ENCODE data around the gene IL22.
"Not testable (repeated sequence)": the region's sequence is repeated elsewhere in the genome, so short reads cannot be mapped to it uniquely, and the experiment has no call there.

The IL22 gene

DNA sequence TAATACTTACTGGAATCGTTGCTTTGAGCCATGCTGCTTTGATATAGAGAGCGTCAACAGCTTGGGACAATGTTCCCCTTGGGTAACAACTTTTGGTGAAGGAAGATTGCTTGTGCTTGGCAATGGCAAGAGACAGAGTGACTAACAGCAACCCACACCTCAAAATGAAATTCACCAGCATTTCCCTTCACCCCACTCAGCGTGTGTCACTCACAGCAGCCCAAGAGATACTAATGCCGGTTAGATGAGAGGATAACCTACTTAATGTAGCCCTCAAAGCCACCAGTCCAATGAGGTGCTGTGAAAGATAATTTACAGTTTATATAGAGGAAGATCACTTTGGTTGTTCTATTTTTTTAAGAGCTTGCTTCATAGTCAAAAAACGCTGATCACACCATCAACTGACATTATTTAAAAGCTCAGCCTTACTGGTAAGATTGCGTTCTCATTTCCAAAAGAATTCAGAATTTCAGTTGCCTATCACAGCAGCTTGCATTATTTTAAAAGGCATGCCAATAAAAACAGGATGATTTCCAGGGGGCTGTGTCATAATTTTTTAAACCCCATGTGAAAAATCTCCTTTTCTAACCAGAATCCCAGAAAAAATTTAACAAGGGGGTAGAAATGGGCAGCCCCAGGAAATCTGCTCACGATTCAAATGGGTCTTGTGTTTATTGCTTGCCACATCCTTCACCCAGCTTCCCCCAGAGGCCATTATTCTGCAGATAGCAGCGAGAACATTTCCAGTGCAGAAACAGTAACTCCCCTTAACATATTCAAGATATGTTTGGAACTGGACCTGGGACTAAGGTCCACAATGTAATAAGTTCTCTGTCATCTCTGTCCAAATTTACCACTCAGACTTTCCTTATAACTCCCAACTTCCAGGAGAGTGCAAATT is 27.6 kb downstream of the IL22 start, which contains the start of gene IL26:
Gene IL26, minus strand, starts transcription at position 235 of the 901 bp plus-strand sequence. Its CDS starts 54 bp downstream, at position 181.
- DNase-seq = no peak

DNA sequence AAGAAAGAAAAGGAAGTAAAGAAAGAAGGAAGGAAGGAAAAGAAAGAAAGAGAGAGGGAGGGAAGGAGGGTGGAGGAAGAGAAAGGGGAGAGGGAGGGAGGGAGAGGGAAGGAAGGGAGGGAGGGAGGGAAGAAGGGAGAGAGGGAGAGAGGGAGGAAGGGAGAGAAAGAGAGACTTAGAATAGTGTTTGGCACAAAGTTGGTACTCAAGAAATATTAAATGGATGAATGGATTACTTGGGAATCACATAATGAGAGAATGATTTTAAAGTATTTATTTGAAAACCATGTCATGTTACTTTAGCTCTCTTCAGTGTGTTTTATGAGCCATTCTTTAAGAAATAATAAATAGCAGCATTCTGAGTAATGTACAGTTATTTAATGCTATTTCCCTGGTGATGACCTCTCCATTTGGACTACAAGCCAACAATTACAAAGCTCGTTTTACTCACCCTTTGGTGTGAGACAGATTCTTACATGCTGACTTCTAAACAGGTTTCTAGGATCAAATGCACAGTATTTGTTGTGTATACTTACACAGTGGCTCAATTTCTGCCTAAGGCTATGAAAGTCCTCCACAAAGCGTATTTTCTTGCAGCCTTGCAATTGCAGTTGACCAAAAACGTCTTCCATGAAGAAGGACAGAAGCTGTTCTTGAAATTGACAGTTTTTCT is 28.7 kb downstream of the IL22 start:
- DNase-seq = no peak

DNA sequence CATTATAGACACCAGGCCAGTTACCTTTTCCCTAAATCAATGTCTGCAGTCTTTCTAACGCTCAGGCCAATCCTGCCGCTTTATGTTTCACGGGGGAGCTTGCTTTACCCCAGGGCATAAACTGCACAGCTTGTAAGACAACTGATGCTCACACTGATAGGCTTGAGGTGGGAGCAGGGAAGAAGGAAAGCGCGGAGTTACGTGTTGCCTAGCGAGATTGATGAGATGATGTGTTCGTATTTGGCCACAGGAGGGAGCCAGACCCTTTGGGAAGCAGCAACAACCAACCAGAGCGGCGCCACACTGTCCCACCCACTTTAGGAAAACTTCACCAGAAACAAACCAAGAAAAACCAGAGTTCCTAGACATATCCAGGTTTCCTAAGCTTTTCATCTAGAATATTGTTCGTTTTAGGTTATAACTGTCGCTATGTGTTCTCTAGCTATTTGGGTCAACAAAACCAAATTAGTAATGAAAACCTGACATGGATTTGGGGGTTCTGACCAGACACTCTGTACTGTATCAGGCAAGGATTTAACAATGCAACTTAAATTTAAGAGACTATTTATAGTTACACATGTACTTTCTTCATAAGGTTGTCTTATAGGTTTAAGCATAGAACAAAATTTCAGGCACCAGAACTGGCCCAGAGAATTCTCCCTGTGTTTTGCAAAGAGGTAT is 30.2 kb downstream of the IL22 start:
- peak; percentile 88 for DNase-seq

DNA sequence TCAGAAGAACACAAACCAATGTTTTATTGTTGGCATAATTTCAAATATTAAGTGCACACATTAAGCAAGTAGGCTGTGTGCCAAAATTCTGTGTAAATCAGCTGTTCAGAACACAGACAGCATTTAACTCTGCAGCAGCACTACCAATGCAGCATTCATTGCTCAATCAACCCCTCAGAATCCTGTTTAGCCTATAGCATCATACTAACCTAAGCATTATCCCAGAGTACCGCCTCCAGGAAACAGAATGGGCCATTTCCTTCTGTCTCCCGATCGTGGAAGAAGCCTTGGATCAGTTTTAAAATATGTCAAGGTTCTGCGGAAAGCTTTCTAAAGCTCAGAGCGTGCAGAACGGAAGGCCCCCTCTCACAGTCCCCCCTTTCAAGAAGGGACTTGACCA is 31.1 kb downstream of the IL22 start:
- DNase-seq = no peak

DNA sequence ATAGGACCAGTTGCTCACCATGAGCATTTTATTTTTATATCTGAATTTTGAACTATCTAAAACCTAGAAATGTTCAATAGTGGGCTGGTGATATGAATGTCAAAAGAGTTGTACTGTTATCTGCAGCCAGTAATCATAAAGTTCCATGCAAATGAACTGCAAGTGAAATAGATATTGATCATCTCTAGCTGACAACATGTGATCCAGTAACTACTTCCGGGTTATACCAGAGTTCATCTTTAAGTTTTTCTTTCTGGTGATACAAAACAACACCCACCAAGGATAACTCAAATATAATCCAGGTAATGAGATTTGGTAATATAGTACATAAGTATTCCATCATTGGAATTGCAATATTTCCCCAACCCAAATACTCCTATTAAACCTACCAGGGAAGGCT is 31.9 kb downstream of the IL22 start:
- no peak for DNase-seq

DNA sequence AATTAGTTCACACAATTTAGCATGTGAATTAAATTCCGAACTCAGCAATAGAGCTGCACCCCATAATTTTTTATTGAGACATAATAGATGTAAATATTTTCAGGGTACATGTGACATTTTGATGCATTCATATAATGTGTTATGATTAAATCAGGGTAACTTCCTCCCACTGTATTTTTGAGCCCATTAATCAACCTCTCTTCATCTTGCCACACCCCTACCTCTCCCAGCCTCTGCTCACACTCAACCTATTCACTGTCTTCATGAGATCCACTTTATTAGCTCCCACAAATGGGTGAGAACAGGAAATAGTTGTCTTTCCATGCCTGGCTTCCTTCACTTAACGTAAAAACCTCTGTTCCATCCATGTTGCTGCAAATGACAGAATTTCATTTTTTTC is 42.5 kb downstream of the IL22 start:
- no peak for DNase-seq

DNA sequence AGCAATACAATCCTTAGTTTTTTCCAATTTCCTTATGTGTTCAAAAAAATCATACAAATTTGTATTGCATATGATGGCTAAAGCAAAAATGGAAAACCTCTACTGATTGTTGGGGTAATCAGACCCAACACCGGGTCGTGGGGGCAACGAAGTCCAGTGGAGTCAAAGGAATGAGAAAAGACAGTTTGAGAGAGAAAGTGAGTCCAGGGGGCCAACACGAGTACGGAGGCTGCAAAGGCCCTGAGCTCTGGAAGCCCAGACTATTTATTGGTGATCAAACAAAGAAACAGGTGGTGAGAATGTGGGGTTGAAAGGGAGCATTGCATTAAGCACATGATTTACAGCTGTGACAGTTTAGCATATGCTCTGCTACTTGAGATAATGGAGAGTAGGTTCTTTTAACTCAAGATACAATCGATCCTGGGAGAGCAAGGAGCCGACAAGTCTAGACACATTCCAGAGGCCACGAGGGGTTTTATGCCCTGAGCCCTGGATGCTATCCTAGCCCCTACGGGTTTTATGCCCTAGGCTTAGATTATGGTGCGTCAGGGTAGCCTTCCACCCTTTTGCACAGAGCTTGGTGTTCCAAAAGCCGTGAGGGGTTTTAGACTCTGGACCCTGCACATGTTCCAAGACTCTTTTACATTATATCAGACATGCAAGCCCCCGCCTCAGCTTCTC is 44.2 kb downstream of the IL22 start:
- DNase-seq = not testable (repeated sequence)

DNA sequence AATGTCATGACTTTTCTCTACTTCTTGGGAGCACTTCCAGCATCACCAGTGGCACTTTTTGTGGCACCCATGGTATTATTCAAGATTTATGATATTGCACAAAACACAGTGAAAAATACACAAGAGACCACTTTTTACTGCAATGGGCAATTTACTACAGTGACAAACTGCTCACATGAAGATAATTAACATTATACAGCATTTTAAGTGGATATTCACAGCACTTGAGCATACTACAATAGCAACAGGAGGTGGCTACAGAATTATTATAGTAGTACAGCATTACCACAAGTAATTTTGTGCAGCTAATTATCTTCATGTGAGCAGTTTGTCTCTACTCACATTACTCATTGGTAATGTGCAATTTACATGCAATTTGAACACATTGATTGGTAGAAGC is 46.1 kb downstream of the IL22 start:
- DNase-seq = no peak

DNA sequence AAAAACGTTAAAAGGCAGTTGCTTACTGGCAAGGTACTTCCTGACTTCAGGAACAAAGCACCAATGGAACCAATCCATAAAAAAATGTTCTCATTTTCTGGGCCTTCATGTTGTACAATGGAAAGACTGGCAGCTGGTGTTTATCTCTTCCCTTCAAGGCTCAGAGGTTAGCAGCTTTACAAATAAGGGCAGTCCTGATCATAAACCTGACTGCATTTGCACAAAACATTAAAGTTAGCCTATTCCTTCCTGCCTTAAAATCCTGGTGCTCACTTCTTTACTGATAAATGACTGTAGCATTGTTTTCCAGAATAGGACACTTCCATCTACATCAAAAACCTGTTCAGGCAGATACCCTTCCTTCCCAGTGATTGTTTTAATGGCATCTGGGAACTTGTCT is 47.0 kb downstream of the IL22 start:
- no peak for DNase-seq

DNA sequence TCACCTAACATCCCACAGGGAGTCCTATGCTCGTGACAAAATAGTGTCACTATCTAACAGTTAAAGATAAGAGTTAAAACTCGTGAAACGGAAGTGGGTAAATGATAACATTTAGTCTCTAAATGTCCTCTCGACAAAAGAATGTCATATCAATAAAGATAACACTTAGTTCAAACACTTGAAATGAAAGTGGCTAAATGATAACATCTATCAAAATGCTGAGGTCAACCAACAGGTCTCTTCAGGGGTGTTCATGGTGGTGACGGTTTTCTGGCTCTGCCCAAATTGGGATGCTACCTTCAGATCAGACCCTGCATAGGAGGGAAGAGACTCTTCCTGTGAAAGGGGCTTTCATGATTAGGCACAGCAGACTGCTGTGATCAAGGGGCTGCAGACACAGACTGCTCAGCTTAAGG is 49.9 kb downstream of the IL22 start:
- no peak for DNase-seq

DNA sequence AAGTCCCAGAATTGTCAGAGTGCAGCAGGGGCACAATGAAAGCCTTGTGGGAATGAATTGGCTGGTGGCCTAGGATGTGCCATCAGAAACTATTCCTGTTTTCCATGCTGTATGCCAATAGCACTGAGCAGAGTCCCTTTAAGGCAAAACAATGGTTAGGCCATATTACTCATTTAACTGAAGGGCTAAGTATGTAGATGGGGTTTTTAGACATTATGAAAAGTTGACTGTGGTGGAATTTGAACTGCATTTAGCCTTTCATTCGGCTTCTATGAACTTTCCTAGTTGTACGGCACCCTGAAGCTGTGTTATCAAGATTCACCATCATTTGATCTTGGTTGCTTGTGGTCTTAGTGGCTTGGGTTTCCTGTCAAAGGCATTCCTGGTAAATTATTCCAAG is 52.5 kb downstream of the IL22 start:
- no peak for DNase-seq

DNA sequence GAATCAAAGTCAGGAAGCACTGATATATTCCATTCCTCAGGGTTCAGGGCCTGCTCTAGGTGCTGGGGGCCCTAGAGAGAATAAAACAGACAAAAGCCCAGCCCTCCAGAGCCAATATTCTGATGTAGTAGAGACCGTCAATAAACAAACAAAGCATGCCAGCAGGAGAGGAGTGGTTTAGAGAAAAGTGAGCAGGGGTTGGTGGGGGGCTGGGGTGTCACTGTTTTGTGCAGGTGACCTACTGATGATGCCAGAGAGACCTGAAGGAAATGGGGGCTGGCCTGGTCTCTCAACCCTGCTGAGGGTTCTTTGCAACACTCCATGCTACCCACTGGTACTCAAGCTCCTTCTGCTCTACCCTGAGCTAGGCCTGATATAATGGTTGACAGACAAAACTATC is 54.3 kb downstream of the IL22 start:
- DNase-seq = no peak

DNA sequence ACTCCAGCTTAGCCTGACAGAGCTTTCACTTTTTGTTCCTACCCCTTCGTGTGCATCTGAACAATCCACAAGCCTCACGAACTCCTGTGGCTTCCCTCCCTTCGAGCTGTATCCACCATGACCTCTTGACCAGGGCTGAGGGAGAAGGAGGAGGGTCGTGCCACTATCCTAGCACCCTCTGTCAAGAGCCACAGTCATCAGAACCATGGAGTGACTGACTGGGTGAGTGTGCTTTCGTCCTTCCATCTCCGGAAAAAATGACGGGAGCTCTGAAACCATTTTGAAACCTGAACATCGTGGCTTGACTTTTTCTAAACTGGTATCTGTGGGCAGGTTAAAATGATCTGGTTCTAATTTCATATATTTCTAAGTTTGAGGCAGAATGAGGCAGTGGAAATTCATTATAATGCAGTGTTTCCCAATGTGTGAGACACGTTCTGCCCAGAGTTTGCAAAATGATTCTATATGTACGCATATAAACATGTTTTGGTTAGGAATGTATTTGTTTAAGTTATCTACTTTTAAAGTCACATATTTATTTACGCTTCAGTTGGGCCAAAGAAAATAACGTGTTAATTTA is 54.8 kb downstream of the IL22 start:
- DNase-seq = no peak
